Liver (tissue), 9 donors: ENCODE results near the gene MVB12B. TPM values are rescaled to one million over a fixed set of nuclear protein-coding genes. Genes with fewer than 3 reads are reported as not detected.
"Not testable (repeated sequence)": the region's sequence is repeated elsewhere in the genome, so short reads cannot be mapped to it uniquely, and the experiment has no call there.

Experiments
- DNase-seq: peaks from one replicate; pipeline ENCODE4 v3.0.0-alpha.2; 2017; ENCODE audit warnings: low spot score
- H3K27ac ChIP-seq, 2 donors: one replicate each; pipeline ENCODE4 v1.7.0; 2013; ENCODE audit warnings: inconsistent platforms in 2 of 2, low read length in 2 of 2, control low read depth in 1 of 2, low read depth in 1 of 2, mild to moderate bottlenecking in 1 of 2
- H3K27me3 ChIP-seq, 4 donors: one replicate each; pipeline versions ENCODE4 v1.6.1 to v1.7.0; 2013; ENCODE audit warnings: low read length in 3 of 4, inconsistent platforms in 1 of 4, mild to moderate bottlenecking in 1 of 4, moderate library complexity in 1 of 4; ENCODE audit not compliant: control insufficient read depth in 4 of 4, insufficient read depth in 4 of 4
- H3K36me3 ChIP-seq, 4 donors: one replicate each; pipeline versions ENCODE4 v1.6.1 to v1.7.0; 2013; ENCODE audit warnings: low read length in 3 of 4, mild to moderate bottlenecking in 3 of 4, low read depth in 1 of 4, moderate library complexity in 1 of 4; ENCODE audit not compliant: control insufficient read depth in 4 of 4, insufficient read depth in 3 of 4
- H3K4me1 ChIP-seq, 4 donors: one replicate each; pipeline versions ENCODE4 v1.6.1 to v1.7.0; 2013; ENCODE audit warnings: low read length in 3 of 4, mild to moderate bottlenecking in 3 of 4, moderate library complexity in 1 of 4; ENCODE audit not compliant: control insufficient read depth in 4 of 4, insufficient read depth in 4 of 4
- H3K4me3 ChIP-seq, 3 donors: one replicate each; pipeline versions ENCODE4 v1.6.1 to v1.7.0; 2013; ENCODE audit warnings: low read length in 3 of 3, control low read depth in 1 of 3, low read depth in 1 of 3, mild to moderate bottlenecking in 1 of 3
- H3K9ac ChIP-seq, 2 donors: one replicate each; pipeline ENCODE4 v1.7.0; 2013; ENCODE audit warnings: low read length in 2 of 2, mild to moderate bottlenecking in 2 of 2, moderate library complexity in 2 of 2, control low read depth in 1 of 2, low read depth in 1 of 2
- H3K9me3 ChIP-seq, 4 donors: one replicate each; pipeline versions ENCODE4 v1.6.1 to v1.7.0; 2013; ENCODE audit warnings: low read length in 3 of 4; ENCODE audit not compliant: control insufficient read depth in 4 of 4
- CTCF ChIP-seq: fragments of 150-350 bp; IDR thresholded peaks from 2 replicates; pipeline ENCODE4 v1.5.1; 2017; ENCODE audit warnings: improper control_type of control experiment, low read depth, low read length; ENCODE audit not compliant: missing input control
- EGR1 ChIP-seq, 2 donors: IDR thresholded peaks; 2 replicates each; pipeline ENCODE4 v1.6.1; 2016 to 2018; ENCODE audit warnings: antibody characterized with exemption in 2 of 2, low read depth in 2 of 2
- FOXA1 ChIP-seq: IDR thresholded peaks from 2 replicates; pipeline ENCODE4 v1.6.1; 2016; ENCODE audit warnings: antibody characterized with exemption
- FOXA2 ChIP-seq: IDR thresholded peaks from 2 replicates; pipeline ENCODE4 v1.6.1; 2016; ENCODE audit warnings: antibody characterized with exemption
- GABPA ChIP-seq, 2 donors: IDR thresholded peaks in 1 of 2; conservative IDR thresholded peaks in 1 of 2; 2 replicates each; pipeline ENCODE4 v1.6.1; 2016; ENCODE audit warnings: antibody characterized with exemption in 2 of 2, mild to moderate bottlenecking in 1 of 2, moderate library complexity in 1 of 2
- HNF4G ChIP-seq: IDR thresholded peaks from 2 replicates; pipeline ENCODE4 v1.6.1; 2016; ENCODE audit warnings: antibody characterized with exemption
- RAD21 ChIP-seq, 2 donors: IDR thresholded peaks; 2 replicates each; pipeline ENCODE4 v1.6.1; 2016; ENCODE audit warnings: antibody characterized with exemption in 2 of 2, mild to moderate bottlenecking in 2 of 2
- RXRA ChIP-seq, 2 donors: IDR thresholded peaks; 2 replicates each; pipeline ENCODE4 v1.6.1; 2017 to 2018; ENCODE audit warnings: antibody characterized with exemption in 2 of 2, mild to moderate bottlenecking in 1 of 2
- SP1 ChIP-seq: IDR thresholded peaks from 2 replicates; pipeline ENCODE4 v1.6.1; 2018; ENCODE audit warnings: antibody characterized with exemption, mild to moderate bottlenecking
- TAF1 ChIP-seq: conservative IDR thresholded peaks from 2 replicates; pipeline ENCODE4 v1.6.1; 2016; ENCODE audit warnings: antibody characterized with exemption, mild to moderate bottlenecking
- YY1 ChIP-seq: IDR thresholded peaks from 2 replicates; pipeline ENCODE4 v1.6.1; 2016; ENCODE audit warnings: antibody characterized with exemption, mild to moderate bottlenecking
- WGBS: extraction: QIAGEN DNeasy Blood & Tissue Kit; methylation state at CpG from one replicate; pipeline ENCODE4 v1.1.7; 2013; 5-methylcytosine and 5-hydroxymethylcytosine counted together
- polyA plus RNA-seq, 2 donors: library from polyadenylated mRNA; stranded (reverse) in 1 of 2; unstranded in 1 of 2; fragments of 200-250 nt in 1 of 2; fragments of >200 nt in 1 of 2; fragmentation: Nextera tagmentation in 1 of 2; extraction: Ambion mirVana in 1 of 2; gene quantifications; one replicate each; pipeline versions ENCODE4 v1.2.1 to v1.2.3, GENCODE V29; 2013 to 2015
- total RNA-seq, 2 donors: library from RNA; depleted of rRNA; stranded (reverse); fragments of >200 nt; gene quantifications; one replicate each; pipeline ENCODE4 v1.2.3, GENCODE V29; 2014
- TF ChIP-seq, protein P1 (sequence below): IDR thresholded peaks from 2 replicates; pipeline ENCODE4 v1.6.1; 2016; ENCODE audit warnings: antibody characterized with exemption, mild to moderate bottlenecking
- TF ChIP-seq, protein P2 (sequence below): IDR thresholded peaks from 2 replicates; pipeline ENCODE4 v1.6.1; 2016; ENCODE audit warnings: antibody characterized with exemption
- donor health status: healthy.
- donor health status: healthy.
- donor health status: healthy.
- donor health status: healthy.
- donor health status: healthy.

The MVB12B gene
- total and polyA plus RNA-seq, 4 donors = 5.3 to 12.4 (median 8.4) TPM

GRCh38 chr9:126474786-126475485 is 148.3 kb downstream of the MVB12B start:
- no peak overlapping the region for H3K27ac ChIP-seq
- H3K9ac ChIP-seq = no peak overlapping the region
- WGBS = 98% methylated on average over 14 of the region's 14 CpGs
- H3K9me3 ChIP-seq = no peaks in the 10 kb centered on the region
- H3K4me1 ChIP-seq = no peaks in the 10 kb centered on the region
- no peak for DNase-seq
- peaks cover 0 to 5% (median 3%) of the 10 kb centered on the region in 4 donors for H3K36me3 ChIP-seq
- H3K27me3 ChIP-seq = no peaks in the 10 kb centered on the region
- no peak overlapping the region for H3K4me3 ChIP-seq
- TF ChIP-seq YY1 (no peak), EGR1 (IDR thresholded peaks at IDR 0.05; ENCODE audit: low read depth in 2 of 2) (no peak), RXRA (IDR thresholded peaks at IDR 0.05) (no peak), CTCF (no peak), GABPA (IDR thresholded peaks at IDR 0.05 in 1 of 2, conservative IDR thresholded peaks at IDR 0.05 in 1 of 2) (no peak), TAF1 (no peak), FOXA1 (no peak)
- TF ChIP-seq, protein P1, sequence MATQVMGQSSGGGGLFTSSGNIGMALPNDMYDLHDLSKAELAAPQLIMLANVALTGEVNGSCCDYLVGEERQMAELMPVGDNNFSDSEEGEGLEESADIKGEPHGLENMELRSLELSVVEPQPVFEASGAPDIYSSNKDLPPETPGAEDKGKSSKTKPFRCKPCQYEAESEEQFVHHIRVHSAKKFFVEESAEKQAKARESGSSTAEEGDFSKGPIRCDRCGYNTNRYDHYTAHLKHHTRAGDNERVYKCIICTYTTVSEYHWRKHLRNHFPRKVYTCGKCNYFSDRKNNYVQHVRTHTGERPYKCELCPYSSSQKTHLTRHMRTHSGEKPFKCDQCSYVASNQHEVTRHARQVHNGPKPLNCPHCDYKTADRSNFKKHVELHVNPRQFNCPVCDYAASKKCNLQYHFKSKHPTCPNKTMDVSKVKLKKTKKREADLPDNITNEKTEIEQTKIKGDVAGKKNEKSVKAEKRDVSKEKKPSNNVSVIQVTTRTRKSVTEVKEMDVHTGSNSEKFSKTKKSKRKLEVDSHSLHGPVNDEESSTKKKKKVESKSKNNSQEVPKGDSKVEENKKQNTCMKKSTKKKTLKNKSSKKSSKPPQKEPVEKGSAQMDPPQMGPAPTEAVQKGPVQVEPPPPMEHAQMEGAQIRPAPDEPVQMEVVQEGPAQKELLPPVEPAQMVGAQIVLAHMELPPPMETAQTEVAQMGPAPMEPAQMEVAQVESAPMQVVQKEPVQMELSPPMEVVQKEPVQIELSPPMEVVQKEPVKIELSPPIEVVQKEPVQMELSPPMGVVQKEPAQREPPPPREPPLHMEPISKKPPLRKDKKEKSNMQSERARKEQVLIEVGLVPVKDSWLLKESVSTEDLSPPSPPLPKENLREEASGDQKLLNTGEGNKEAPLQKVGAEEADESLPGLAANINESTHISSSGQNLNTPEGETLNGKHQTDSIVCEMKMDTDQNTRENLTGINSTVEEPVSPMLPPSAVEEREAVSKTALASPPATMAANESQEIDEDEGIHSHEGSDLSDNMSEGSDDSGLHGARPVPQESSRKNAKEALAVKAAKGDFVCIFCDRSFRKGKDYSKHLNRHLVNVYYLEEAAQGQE = no peak

GRCh38 chr9:126475933-126476555 is 149.4 kb downstream of the MVB12B start:
- Histone ChIP-seq H3K27ac (no peak overlapping the region), H3K27me3 (no peaks in the 10 kb centered on the region), H3K9ac (no peak overlapping the region), H3K36me3 (peaks cover 0 to 9% (median 3%) of the 10 kb centered on the region in 4 donors), H3K9me3 (no peaks in the 10 kb centered on the region), H3K4me3 (no peak overlapping the region), H3K4me1 (no peaks in the 10 kb centered on the region)
- DNase-seq = no peak
- TF ChIP-seq YY1 (no peak), SP1 (no peak), HNF4G (no peak), FOXA1 (no peak), RXRA (IDR thresholded peaks at IDR 0.05) (no peak), RAD21 (IDR thresholded peaks at IDR 0.05) (no peak), TAF1 (no peak), FOXA2 (no peak), GABPA (IDR thresholded peaks at IDR 0.05 in 1 of 2, conservative IDR thresholded peaks at IDR 0.05 in 1 of 2) (no peak)
- TF ChIP-seq, protein P2, sequence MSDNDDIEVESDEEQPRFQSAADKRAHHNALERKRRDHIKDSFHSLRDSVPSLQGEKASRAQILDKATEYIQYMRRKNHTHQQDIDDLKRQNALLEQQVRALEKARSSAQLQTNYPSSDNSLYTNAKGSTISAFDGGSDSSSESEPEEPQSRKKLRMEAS = no peak
- WGBS = 95% methylated on average over 12 of the region's 12 CpGs

DNA sequence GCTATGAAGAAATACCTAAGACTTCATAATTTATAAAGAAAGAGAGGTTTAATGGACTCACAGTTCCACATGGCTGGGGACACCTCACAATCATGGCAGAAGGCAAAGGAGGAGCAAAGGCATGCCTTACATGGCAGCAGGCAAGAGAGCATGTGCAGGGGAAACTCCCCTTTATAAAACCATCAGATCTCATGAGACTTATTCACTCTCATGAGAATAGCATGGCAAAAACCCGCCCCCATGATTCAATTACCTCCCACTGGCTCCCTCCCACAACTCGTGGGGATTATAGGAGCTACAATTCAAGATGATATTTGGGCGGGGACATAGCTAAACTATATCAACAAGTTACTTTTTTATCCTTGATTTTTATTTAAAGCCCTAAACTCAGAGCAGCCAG is 150.8 kb downstream of the MVB12B start:
- H3K36me3 ChIP-seq = peaks cover 0 to 17% (median 4%) of the 10 kb centered on the region in 4 donors
- WGBS = 88% methylated on average over 3 of the region's 3 CpGs
- DNase-seq, H3K9ac ChIP-seq, H3K27me3 ChIP-seq, H3K9me3 ChIP-seq, H3K4me3 ChIP-seq, H3K27ac ChIP-seq, H3K4me1 ChIP-seq: not testable (repeated sequence)
